K562 treated with DMSO at 1 percent for 4 hours (cell line): ENCODE measurements around the gene RCAN1. TPM values are rescaled to one million over a fixed set of nuclear protein-coding genes. Genes with fewer than 3 reads are reported as not detected.

Source experiments
- total RNA-seq: library from RNA; unstranded; fragments of 300-600 nt; gene quantifications from 2 replicates; pipeline ENCODE4 v1.2.3, GENCODE V29; 2022; ENCODE audit not compliant: insufficient read depth

Gene RCAN1
- 17.7 and 19.1 TPM in 2 replicates for total RNA-seq

GRCh38 chr21:34614628-34615486 lies at the start of gene RCAN1:
RCAN1 (minus strand) TSS chr21:34615113; CDS start chr21:34615011, 102 bp downstream.

GRCh38 chr21:34511787-34512455 lies 103.0 kb downstream of the RCAN1 start, which contains the start of gene KCNE1:
KCNE1 (minus strand) TSS chr21:34512210; CDS start chr21:34449634, 62,576 bp downstream.

Other genes starting within 250 kb of the RCAN1 start
- gene SMIM11, start 239.6 kb downstream of the RCAN1 start, total RNA-seq = not detected in 2 replicates
- not detected in 2 replicates for gene SMIM34, start 191.2 kb downstream of the RCAN1 start, total RNA-seq
- not detected in 2 replicates for gene KCNE1, start 102.9 kb downstream of the RCAN1 start, total RNA-seq
- not detected in 2 replicates for gene CLIC6, start 53.9 kb upstream of the RCAN1 start, total RNA-seq